Calu3 (cell line): ENCODE data around the gene COX4I2. TPM values are rescaled to one million over a fixed set of nuclear protein-coding genes. Genes with fewer than 3 reads are reported as not detected.

ENCODE experiments used
- BruUV-seq: library from RNA; stranded (reverse); fragments of 400-500 nt; replicated peaks from 2 replicates; lab custom pipeline; 2021; lab: Mats Ljungman, UMichigan
- CTCF ChIA-PET: fragments of 300-600 bp; sonication (Branson Sonifier 250); formaldehyde crosslinking; loops from one replicate; lab custom pipeline; 2022; ENCODE audit warnings: antibody characterized with exemption; lab: Charles Lee
- DNase-seq: peaks from one replicate; pipeline ENCODE4 v3.0.0; 2022
- H3K27ac Mint-ChIP-seq: one replicate; pipeline ENCODE4 v1.8.0; 2022; ENCODE audit warnings: mixed read lengths; ENCODE audit not compliant: unreplicated experiment
- H3K27me3 Mint-ChIP-seq: one replicate; pipeline ENCODE4 v1.8.0; 2022; ENCODE audit warnings: mixed read lengths; ENCODE audit not compliant: unreplicated experiment
- H3K36me3 Mint-ChIP-seq: one replicate; pipeline ENCODE4 v1.8.0; 2022; ENCODE audit warnings: mild to moderate bottlenecking, moderate library complexity, mixed read lengths; ENCODE audit not compliant: insufficient read depth, unreplicated experiment
- H3K4me1 Mint-ChIP-seq: one replicate; pipeline ENCODE4 v1.8.0; 2022; ENCODE audit warnings: mild to moderate bottlenecking, low read depth, mixed read lengths; ENCODE audit not compliant: unreplicated experiment
- H3K4me3 Mint-ChIP-seq: one replicate; pipeline ENCODE4 v1.8.0; 2022; ENCODE audit warnings: mild to moderate bottlenecking, low read depth, moderate library complexity, mixed read lengths; ENCODE audit not compliant: unreplicated experiment
- H3K9me3 Mint-ChIP-seq: one replicate; pipeline ENCODE4 v1.8.0; 2022; ENCODE audit warnings: low read depth, mixed read lengths; ENCODE audit not compliant: unreplicated experiment
- intact Hi-C: fragments of 100-400 bp; cut with micrococcal nuclease; formaldehyde crosslinking; loops from one replicate; pipeline ENCODE4 v1.10.0; 2022; ENCODE audit not compliant: unreplicated experiment
- total RNA-seq: library from RNA; stranded (reverse); gene quantifications from 2 replicates; pipeline ENCODE4 v1.2.3, GENCODE V29; 2022
- TF ChIP-seq, protein P1 (sequence below): fragments of 200-600 bp; IDR thresholded peaks from one replicate; pipeline ENCODE4 v1.8.0; 2022; ENCODE audit warnings: antibody characterized with exemption; ENCODE audit not compliant: unreplicated experiment

Gene COX4I2
- total RNA-seq, 1 experiment from 2014 or later, result not detected

DNA sequence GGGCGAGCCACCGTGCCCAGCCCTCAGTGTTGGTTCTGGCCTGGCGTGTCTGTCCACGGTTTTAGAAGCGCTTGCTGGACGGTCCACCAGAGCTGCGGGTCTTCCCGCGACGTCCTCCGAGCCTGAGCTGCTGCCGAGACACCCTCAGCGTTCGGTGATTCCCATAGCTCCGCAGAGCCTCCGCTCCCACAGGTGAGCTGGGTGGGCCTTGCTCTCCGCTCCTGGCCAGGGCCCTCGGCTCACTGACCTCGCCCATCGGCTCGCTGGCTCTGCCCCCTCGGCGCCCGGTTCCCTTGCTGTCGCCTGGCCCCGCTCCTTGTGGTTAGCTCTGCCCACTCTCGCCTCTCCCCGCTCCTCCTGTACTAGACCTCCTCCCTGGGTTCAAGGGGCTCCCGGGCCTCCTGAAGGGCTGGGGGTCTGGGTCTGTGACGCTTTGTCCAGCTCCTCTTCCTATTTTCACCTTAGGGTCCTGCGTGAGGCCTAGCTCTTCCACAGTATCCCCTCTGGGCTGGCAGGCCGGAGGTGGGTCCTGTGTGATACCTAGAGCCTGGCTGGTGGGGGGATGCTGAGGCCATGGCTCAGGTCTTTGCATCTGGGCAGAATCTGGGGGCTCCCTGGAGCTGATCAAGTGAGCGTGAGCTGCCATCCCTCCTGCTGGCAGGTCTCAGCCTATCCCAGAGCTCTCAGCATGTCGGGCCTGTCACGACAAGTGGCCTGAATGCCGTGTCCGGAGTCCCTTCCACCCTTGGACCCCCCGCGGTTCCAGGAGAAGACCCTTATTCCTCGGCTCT, 5.0 kb upstream of the COX4I2 start:
- H3K36me3 Mint-ChIP-seq, result no peaks in the 10 kb centered on the region
- H3K27ac Mint-ChIP-seq, result no peak overlapping the region
- no peak overlapping the region for H3K4me3 Mint-ChIP-seq
- no peaks in the 10 kb centered on the region for H3K9me3 Mint-ChIP-seq
- intact Hi-C loops, result no loop called here
- BruUV-seq, result no TSS peak
- CTCF ChIA-PET, result interaction anchor here (0.6 to 4.5 kb wide), 5 partner anchors 10 to 167 kb away, joined by 3 to 115 read pairs (median 4); partner anchors contain the start of gene BCL2L1
- H3K27me3 Mint-ChIP-seq, result no peaks in the 10 kb centered on the region
- TF ChIP-seq, protein P1, sequence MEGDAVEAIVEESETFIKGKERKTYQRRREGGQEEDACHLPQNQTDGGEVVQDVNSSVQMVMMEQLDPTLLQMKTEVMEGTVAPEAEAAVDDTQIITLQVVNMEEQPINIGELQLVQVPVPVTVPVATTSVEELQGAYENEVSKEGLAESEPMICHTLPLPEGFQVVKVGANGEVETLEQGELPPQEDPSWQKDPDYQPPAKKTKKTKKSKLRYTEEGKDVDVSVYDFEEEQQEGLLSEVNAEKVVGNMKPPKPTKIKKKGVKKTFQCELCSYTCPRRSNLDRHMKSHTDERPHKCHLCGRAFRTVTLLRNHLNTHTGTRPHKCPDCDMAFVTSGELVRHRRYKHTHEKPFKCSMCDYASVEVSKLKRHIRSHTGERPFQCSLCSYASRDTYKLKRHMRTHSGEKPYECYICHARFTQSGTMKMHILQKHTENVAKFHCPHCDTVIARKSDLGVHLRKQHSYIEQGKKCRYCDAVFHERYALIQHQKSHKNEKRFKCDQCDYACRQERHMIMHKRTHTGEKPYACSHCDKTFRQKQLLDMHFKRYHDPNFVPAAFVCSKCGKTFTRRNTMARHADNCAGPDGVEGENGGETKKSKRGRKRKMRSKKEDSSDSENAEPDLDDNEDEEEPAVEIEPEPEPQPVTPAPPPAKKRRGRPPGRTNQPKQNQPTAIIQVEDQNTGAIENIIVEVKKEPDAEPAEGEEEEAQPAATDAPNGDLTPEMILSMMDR, result no peak
- no peaks in the 10 kb centered on the region for H3K4me1 Mint-ChIP-seq
- DNase-seq, result no peak

- intact Hi-C loops, result no loop called here
- no peak overlapping the region for H3K4me3 Mint-ChIP-seq
- no peaks in the 10 kb centered on the region for H3K9me3 Mint-ChIP-seq
- H3K27ac Mint-ChIP-seq, result no peak overlapping the region
- CTCF ChIA-PET, result interaction anchor here (0.6 to 4.5 kb wide), 17 partner anchors 10 to 889 kb away, joined by 3 to 115 read pairs (median 5); partner anchors contain the start of genes BCL2L1 and TPX2
- no peaks in the 10 kb centered on the region for H3K4me1 Mint-ChIP-seq
- H3K27me3 Mint-ChIP-seq, result no peaks in the 10 kb centered on the region
- TF ChIP-seq, protein P1, result no peak
- no peak for DNase-seq
- BruUV-seq, result no TSS peak
- no peaks in the 10 kb centered on the region for H3K36me3 Mint-ChIP-seq
Observed at GRCh38 chr20:31633339-31633914, 4.3 kb upstream of the COX4I2 start.

- intact Hi-C loops, result no loop called here
- CTCF ChIA-PET, result no interaction called here
- TF ChIP-seq, protein P1, result no peak
- Mint-ChIP-seq H3K36me3 (no peaks in the 10 kb centered on the region), H3K4me3 (no peak overlapping the region), H3K27ac (no peak overlapping the region), H3K4me1 (no peaks in the 10 kb centered on the region), H3K27me3 (peaks cover 13% of the 10 kb centered on the region), H3K9me3 (no peaks in the 10 kb centered on the region)
- DNase-seq, result no peak
- no TSS peak for BruUV-seq
Observed at GRCh38 chr20:31638317-31638716, 605 bp downstream of the COX4I2 start.

DNA sequence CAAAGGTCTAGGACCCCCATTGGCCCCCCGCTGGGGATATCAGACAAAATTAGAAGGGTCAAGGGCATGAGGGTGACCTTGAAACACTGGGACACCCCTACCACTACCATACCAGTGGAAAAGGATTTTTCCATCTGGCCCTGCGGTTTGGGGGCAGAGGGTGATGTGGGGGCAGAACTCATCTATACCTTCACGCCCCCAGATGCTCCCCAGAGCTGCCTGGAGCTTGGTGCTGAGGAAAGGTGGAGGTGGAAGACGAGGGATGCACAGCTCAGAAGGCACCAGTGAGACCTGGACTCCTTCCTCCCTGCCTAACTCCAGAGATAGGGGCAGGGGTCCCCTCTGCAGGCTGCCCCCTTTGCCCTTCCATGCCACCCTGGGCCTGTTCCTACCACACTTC, 1.1 kb downstream of the COX4I2 start:
- intact Hi-C loops, result no loop called here
- CTCF ChIA-PET, result no interaction called here

More for the DNA sequence above, 1.1 kb downstream of the COX4I2 start:
- TF ChIP-seq, protein P1, result no peak
- Mint-ChIP-seq H3K36me3 (no peaks in the 10 kb centered on the region), H3K27me3 (peaks cover 13% of the 10 kb centered on the region), H3K4me1 (no peaks in the 10 kb centered on the region), H3K27ac (no peak overlapping the region), H3K4me3 (no peak overlapping the region), H3K9me3 (no peaks in the 10 kb centered on the region)
- BruUV-seq, result no TSS peak
- no peak for DNase-seq
